Measurements from ENCODE around the gene SLC16A3. TPM values are rescaled to one million over a fixed set of nuclear protein-coding genes. Genes with fewer than 3 reads are reported as not detected.

Gene SLC16A3
- total RNA-seq, 1 experiment from 2014 or later, result 198 TPM

DNA sequence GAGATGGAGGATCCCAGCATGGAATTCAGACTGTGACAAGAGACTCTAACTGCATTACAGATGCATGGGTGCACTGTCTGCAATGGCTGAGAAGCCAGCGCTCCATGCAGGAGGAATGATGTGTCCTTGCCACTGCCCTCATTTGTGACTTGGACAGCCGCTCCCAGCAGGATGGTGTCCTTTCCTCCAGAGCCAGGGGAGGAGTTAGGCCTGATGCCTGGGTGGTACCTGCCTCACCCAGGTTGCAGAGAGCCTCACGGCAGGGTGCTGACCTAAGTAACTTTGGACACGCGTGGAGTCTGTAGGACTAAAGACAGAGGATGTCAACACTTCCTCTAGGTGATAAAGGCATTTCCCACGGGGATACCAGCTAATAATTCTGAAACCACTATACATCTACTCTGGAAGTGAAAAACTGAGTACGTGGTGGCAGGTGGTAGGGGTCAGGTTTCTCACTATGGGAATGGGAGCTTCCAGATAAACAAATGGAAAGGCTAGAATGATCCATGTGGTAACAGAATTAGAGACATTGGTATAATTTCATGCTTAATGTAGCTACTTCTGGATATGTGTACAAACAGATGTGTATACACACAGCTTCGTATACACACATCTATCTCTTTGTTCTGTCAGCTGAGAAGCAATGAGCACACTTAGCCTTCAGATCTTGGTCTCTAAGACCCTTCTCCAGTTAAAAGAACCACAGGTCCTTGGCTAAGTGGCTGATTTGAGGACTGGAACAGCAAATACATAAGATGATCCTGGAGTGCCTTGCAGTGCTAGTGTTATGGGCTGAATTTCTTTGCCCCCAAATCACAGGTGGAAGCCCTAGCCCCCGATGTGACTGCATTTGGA is 58.4 kb downstream of the SLC16A3 start:
- Histone ChIP-seq H2AFZ (no peak overlapping the region), H3K4me1 (replicated peaks; ENCODE audit: insufficient read depth) (peaks cover 44% of the 10 kb centered on the region), H3K27me3 (ENCODE audit: insufficient read depth, low read depth) (no peaks in the 10 kb centered on the region), H3K9me3 (ENCODE audit: insufficient read depth, low read depth) (no peaks in the 10 kb centered on the region), H4K20me1 (ENCODE audit: insufficient read depth) (no peaks in the 10 kb centered on the region), H3K9me2 (ENCODE audit: insufficient read depth) (no peaks in the 10 kb centered on the region), H3K36me3 (ENCODE audit: low read depth) (no peaks in the 10 kb centered on the region), H3K27ac (peak overlapping the region; percentile 94), H3K4me3 (peak overlapping the region; percentile 33; the same call in 1 of the 2 replicates), H3K4me2 (peak overlapping the region; percentile 69), H3F3A (ENCODE audit: insufficient read depth, low read depth) (peaks cover 36% of the 10 kb centered on the region), H3K79me2 (ENCODE audit: low read depth) (peaks cover 6% of the 10 kb centered on the region; the same call in 1 of the 2 replicates)
- no TSS peak for BruUV-seq (replicated peaks)
- TF ChIP-seq, protein P1, sequence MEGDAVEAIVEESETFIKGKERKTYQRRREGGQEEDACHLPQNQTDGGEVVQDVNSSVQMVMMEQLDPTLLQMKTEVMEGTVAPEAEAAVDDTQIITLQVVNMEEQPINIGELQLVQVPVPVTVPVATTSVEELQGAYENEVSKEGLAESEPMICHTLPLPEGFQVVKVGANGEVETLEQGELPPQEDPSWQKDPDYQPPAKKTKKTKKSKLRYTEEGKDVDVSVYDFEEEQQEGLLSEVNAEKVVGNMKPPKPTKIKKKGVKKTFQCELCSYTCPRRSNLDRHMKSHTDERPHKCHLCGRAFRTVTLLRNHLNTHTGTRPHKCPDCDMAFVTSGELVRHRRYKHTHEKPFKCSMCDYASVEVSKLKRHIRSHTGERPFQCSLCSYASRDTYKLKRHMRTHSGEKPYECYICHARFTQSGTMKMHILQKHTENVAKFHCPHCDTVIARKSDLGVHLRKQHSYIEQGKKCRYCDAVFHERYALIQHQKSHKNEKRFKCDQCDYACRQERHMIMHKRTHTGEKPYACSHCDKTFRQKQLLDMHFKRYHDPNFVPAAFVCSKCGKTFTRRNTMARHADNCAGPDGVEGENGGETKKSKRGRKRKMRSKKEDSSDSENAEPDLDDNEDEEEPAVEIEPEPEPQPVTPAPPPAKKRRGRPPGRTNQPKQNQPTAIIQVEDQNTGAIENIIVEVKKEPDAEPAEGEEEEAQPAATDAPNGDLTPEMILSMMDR (conservative IDR thresholded peaks at IDR 0.05), result no peak
- no peak for TF ChIP-seq EZH2 (IDR thresholded peaks at IDR 0.05; ENCODE audit: low read depth)
- ChIA-PET CTCF (no interaction called here), POLR2A (ENCODE audit: unreplicated experiment) (no interaction called here)
- intact Hi-C loops (cut with micrococcal nuclease; ENCODE audit: unreplicated experiment), result loop anchor here (10.0 kb wide), 1 partner anchor 48 kb away; the partner anchor contains the start of gene SECTM1
- no peak for DNase-seq

GRCh38 chr17:82287868-82288801 is 59.3 kb downstream of the SLC16A3 start:
- peaks cover 7% of the 10 kb centered on the region; the same call in 1 of the 2 replicates for H3K79me2 ChIP-seq (ENCODE audit: low read depth)
- TF ChIP-seq EZH2 (IDR thresholded peaks at IDR 0.05; ENCODE audit: low read depth), result no peak
- TF ChIP-seq, protein P1 (conservative IDR thresholded peaks at IDR 0.05), result no peak
- peak overlapping the region; percentile 69 for H3K4me2 ChIP-seq
- no peaks in the 10 kb centered on the region for H3K9me3 ChIP-seq (ENCODE audit: insufficient read depth, low read depth)
- peak overlapping the region; percentile 94 for H3K27ac ChIP-seq
- peak overlapping the region; percentile 33; the same call in 1 of the 2 replicates for H3K4me3 ChIP-seq
- peaks cover 35% of the 10 kb centered on the region for H3K4me1 ChIP-seq (replicated peaks; ENCODE audit: insufficient read depth)
- intact Hi-C loops (cut with micrococcal nuclease; ENCODE audit: unreplicated experiment), result loop anchor here (10.0 kb wide), 1 partner anchor 47 kb away; the partner anchor contains the start of gene SECTM1
- peaks cover 27% of the 10 kb centered on the region for H3F3A ChIP-seq (ENCODE audit: insufficient read depth, low read depth)
- no peaks in the 10 kb centered on the region for H3K36me3 ChIP-seq (ENCODE audit: low read depth)
- H4K20me1 ChIP-seq (ENCODE audit: insufficient read depth), result no peaks in the 10 kb centered on the region
- no peak overlapping the region for H2AFZ ChIP-seq
- BruUV-seq (replicated peaks), result TSS peak; percentile 85
- DNase-seq, result peak; percentile 89 to 92
- ChIA-PET CTCF (no interaction called here), POLR2A (ENCODE audit: unreplicated experiment) (interaction anchor here (0.5 kb wide), 2 partner anchors 10 to 24 kb away, joined by 4 read pairs; no protein-coding TSS in a partner anchor)
- no peaks in the 10 kb centered on the region for H3K9me2 ChIP-seq (ENCODE audit: insufficient read depth)
- H3K27me3 ChIP-seq (ENCODE audit: insufficient read depth, low read depth), result no peaks in the 10 kb centered on the region

Small RNAs within 50 kb of the gene (microRNA-seq; reads per million reads assigned to microRNA genes)
- gene MIR6787 (ENCODE audit: borderline number of aligned reads, borderline replicate concordance), result not detected

Other genes starting within 250 kb of the SLC16A3 start
- 115 and 132 TPM in 2 replicates for gene CENPX, start 206.2 kb upstream of the SLC16A3 start, total RNA-seq (2021)
- gene LRRC45, start 205.7 kb upstream of the SLC16A3 start, total RNA-seq (2021), result 41.5 and 42.6 TPM in 2 replicates
- 32.3 and 41.6 TPM in 2 replicates for gene RAC3, start 197.4 kb upstream of the SLC16A3 start, total RNA-seq (2021)
- 120 and 129 TPM in 2 replicates for gene DCXR, start 191.3 kb upstream of the SLC16A3 start, total RNA-seq (2021)
- 40.4 and 49.1 TPM in 2 replicates for gene RFNG, start 177.2 kb upstream of the SLC16A3 start, total RNA-seq (2021)
- gene GPS1, start 177.1 kb upstream of the SLC16A3 start, total RNA-seq (2021), result 121 and 124 TPM in 2 replicates
- 138 and 175 TPM in 2 replicates for gene DUS1L, start 163.2 kb upstream of the SLC16A3 start, total RNA-seq (2021)
- gene FASN, start 130.8 kb upstream of the SLC16A3 start, total RNA-seq (2021), result 455 and 658 TPM in 2 replicates
- 138 and 140 TPM in 2 replicates for gene CCDC57, start 16.2 kb upstream of the SLC16A3 start, total RNA-seq (2021)
- gene CSNK1D, start 44.7 kb downstream of the SLC16A3 start, total RNA-seq (2021), result 151 and 181 TPM in 2 replicates
- 0.48 and 0.68 TPM in 2 replicates for gene CD7, start 88.6 kb downstream of the SLC16A3 start, total RNA-seq (2021)
- gene SECTM1, start 104.7 kb downstream of the SLC16A3 start, total RNA-seq (2021), result 3.6 and 6.3 TPM in 2 replicates
- 0.24 and 0.28 TPM in 2 replicates for gene TEX19, start 130.2 kb downstream of the SLC16A3 start, total RNA-seq (2021)
- gene UTS2R, start 142.7 kb downstream of the SLC16A3 start, total RNA-seq (2021), result not detected in 2 replicates
- gene HEXD, start 189.3 kb downstream of the SLC16A3 start, total RNA-seq (2021), result 30.0 and 35.9 TPM in 2 replicates
- 26.6 and 32.9 TPM in 2 replicates for gene OGFOD3, start 189.5 kb downstream of the SLC16A3 start, total RNA-seq (2021)
- gene CYBC1, start 221.7 kb downstream of the SLC16A3 start, total RNA-seq (2021), result 77.9 and 78.4 TPM in 2 replicates
- gene NARF, start 229.7 kb downstream of the SLC16A3 start, total RNA-seq (2021), result 57.2 and 58.0 TPM in 2 replicates

Measured in PC-9 (cell line).